AG04450 (cell line): ENCODE data around the gene GPR179. TPM values are rescaled to one million over a fixed set of nuclear protein-coding genes. Genes with fewer than 3 reads are reported as not detected.

Experiments
- CTCF ChIA-PET: fragments of 300-600, 350-600 bp; formaldehyde crosslinking; extraction: SDS; loops from one replicate; lab custom pipeline; 2022; ENCODE audit warnings: antibody characterized with exemption, inconsistent platforms; lab: Charles Lee
- POLR2A ChIA-PET: fragments of 350-600 bp; formaldehyde crosslinking; extraction: SDS; loops from one replicate; lab custom pipeline; 2021; ENCODE audit warnings: antibody characterized with exemption, inconsistent platforms; lab: Yijun Ruan, JAX
- DNase-seq: peaks from one replicate; pipeline ENCODE4 v3.0.0-alpha.2; 2011; ENCODE audit warnings: low read depth, low spot score
- H3K27ac ChIP-seq: one replicate; pipeline ENCODE4 v1.5.1; 2012; ENCODE audit warnings: low read depth, low read length, control low read depth
- H3K27me3 ChIP-seq: one replicate; pipeline ENCODE4 v1.6.0; 2012; ENCODE audit warnings: low read length; ENCODE audit not compliant: control insufficient read depth, insufficient read depth
- H3K4me3 ChIP-seq: 2 replicates; pipeline ENCODE4 v1.5.1; 2011; ENCODE audit warnings: mild to moderate bottlenecking, low read depth, low read length, control low read depth
- H3K9me3 ChIP-seq: 2 replicates; pipeline ENCODE4 v1.5.1; 2012; ENCODE audit warnings: low read length; ENCODE audit not compliant: control insufficient read depth, insufficient read depth
- polyA plus RNA-seq: library from polyadenylated mRNA; depleted of rRNA; stranded (reverse); fragments of >200 nt; gene quantifications from 2 replicates; pipeline ENCODE4 v1.2.3, GENCODE V29; 2011
- TF ChIP-seq, protein P1 (sequence below): IDR thresholded peaks from 2 replicates; pipeline ENCODE4 v1.5.1; 2011; ENCODE audit warnings: low read depth, low read length, control low read depth, inconsistent platforms

The GPR179 gene
- polyA plus RNA-seq, 1 experiment = not detected

DNA sequence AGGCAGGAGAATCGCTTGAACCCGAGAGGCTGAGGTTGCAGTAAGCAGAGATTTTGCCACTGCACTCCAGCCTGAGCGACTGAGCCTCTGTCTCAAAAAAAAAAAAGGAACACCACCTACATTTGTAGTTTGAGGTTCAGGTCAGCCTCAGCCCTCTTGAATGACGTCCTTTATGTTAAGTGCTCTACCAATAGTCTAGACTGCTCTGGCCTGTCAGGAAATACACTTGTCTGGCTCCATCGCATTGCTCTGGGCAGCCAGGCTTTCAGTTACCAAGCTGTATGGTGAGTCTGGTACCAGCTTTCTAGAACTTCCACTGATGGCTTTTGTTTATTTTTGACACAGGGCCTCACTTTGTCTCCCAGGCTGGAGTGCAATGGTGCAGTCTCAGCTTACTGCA is 19.3 kb upstream of the GPR179 start:
- TF ChIP-seq, protein P1, sequence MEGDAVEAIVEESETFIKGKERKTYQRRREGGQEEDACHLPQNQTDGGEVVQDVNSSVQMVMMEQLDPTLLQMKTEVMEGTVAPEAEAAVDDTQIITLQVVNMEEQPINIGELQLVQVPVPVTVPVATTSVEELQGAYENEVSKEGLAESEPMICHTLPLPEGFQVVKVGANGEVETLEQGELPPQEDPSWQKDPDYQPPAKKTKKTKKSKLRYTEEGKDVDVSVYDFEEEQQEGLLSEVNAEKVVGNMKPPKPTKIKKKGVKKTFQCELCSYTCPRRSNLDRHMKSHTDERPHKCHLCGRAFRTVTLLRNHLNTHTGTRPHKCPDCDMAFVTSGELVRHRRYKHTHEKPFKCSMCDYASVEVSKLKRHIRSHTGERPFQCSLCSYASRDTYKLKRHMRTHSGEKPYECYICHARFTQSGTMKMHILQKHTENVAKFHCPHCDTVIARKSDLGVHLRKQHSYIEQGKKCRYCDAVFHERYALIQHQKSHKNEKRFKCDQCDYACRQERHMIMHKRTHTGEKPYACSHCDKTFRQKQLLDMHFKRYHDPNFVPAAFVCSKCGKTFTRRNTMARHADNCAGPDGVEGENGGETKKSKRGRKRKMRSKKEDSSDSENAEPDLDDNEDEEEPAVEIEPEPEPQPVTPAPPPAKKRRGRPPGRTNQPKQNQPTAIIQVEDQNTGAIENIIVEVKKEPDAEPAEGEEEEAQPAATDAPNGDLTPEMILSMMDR = no peak
- POLR2A ChIA-PET = no interaction called here

DNA sequence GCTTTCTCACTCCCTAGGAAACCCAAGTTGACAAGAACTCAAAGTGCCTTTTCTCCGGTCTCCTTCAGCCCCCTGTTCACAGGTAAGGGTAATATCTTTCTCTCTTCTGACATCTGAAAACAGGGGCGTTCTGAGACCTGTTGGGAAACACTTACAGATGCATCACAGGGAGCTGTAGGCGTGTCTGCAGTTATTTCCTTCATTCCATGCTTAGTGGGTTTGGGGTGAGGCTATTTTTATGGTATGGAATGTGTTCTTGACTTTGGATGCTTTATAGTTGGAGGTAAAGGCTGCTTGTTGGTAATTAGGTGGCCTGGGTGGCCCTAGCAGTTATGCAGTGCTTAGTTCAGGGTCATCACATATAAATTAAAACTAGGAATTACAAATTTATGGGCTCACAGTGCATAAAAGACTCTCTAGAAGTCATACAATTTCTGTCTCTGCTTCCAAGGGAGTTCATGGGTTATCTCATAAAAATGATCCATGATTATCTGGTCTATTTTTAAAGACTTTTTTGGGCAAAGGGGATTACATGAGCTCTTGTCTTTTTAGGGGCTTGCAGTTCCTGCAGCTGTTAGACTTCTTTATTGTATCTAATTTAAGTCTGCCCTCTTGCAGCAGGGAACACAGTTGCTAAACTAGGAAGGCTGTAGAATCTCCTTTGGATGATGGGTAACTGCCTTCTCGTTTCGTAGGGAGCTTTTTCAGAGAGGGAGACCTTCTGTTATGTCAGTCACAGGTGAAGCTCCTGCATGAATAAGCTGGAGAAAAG is 18.1 kb upstream of the GPR179 start:
- CTCF ChIA-PET = interaction anchor here (0.8 to 4.6 kb wide), 2 partner anchors 13 to 53 kb away, joined by 3 to 40 read pairs; no protein-coding TSS in a partner anchor

More for the DNA sequence above, 19.3 kb upstream of the GPR179 start:
- Histone ChIP-seq H3K9me3 (no peaks in the 10 kb centered on the region), H3K27me3 (no peaks in the 10 kb centered on the region), H3K4me3 (no peak overlapping the region), H3K27ac (no peak overlapping the region)
- CTCF ChIA-PET = interaction anchor here (0.8 to 5.1 kb wide), 2 partner anchors 14 to 51 kb away, joined by 3 to 23 read pairs; no protein-coding TSS in a partner anchor
- no peak for DNase-seq

DNA sequence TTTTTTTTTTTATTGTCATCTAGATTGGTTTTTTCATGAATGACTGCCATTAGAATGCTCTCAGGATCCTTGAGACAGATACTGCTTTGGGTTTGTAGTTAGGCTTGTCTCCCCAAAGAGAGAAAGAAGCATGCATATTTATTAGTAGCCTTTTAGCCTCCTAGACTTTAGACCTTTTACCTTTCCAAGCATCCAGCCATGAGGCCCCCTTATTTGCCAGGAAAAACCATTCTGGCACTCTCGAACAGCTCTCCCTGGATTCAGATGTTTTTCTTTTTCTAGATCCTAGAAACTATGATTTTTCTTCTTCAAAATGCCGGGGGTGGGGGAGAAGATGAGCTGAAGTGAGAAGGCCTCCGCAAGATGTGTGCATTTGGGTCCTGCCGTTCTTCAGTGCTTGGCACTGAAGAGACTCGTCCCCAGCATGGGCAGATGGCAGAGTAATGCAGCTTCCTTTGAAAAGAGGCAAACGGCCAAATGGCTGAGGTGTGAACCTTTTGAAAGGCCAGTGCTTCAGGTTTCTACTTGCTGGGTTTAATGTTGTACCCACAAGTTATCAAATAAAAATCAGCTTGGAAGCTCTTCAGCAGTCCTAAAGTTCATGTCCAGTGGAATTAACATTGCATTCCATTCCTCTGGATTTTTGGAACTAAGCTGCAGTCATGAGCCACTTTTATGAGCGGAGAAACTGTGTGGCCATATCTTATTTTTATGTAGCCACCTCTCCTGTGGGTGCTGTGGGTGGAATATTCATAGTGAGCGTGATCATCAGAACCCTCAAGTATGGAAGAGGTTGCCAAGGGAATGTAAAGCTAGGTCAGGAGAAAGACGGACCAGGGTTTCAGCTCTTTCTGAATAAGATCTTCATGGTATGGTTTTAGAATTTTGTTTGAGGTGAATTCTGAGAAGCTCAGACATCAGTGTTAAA is 15.1 kb upstream of the GPR179 start:
- no peak overlapping the region for H3K27ac ChIP-seq
- no peaks in the 10 kb centered on the region for H3K9me3 ChIP-seq
- TF ChIP-seq, protein P1 = no peak
- DNase-seq = no peak
- no peaks in the 10 kb centered on the region for H3K27me3 ChIP-seq
- ChIA-PET CTCF (interaction anchor here (0.6 to 4.6 kb wide), 5 partner anchors 10 to 199 kb away, joined by 3 to 40 read pairs (median 4); no protein-coding TSS in a partner anchor), POLR2A (interaction anchor here (0.6 kb wide), 1 partner anchor 20 kb away, joined by 4 read pairs; no protein-coding TSS in a partner anchor)
- H3K4me3 ChIP-seq = no peak overlapping the region

More for the DNA sequence above, 18.1 kb upstream of the GPR179 start:
- no peak for DNase-seq
- TF ChIP-seq, protein P1 = no peak
- no peaks in the 10 kb centered on the region for H3K9me3 ChIP-seq
- no peaks in the 10 kb centered on the region for H3K27me3 ChIP-seq
- POLR2A ChIA-PET = no interaction called here
- H3K27ac ChIP-seq = no peak overlapping the region
- H3K4me3 ChIP-seq = no peak overlapping the region

DNA sequence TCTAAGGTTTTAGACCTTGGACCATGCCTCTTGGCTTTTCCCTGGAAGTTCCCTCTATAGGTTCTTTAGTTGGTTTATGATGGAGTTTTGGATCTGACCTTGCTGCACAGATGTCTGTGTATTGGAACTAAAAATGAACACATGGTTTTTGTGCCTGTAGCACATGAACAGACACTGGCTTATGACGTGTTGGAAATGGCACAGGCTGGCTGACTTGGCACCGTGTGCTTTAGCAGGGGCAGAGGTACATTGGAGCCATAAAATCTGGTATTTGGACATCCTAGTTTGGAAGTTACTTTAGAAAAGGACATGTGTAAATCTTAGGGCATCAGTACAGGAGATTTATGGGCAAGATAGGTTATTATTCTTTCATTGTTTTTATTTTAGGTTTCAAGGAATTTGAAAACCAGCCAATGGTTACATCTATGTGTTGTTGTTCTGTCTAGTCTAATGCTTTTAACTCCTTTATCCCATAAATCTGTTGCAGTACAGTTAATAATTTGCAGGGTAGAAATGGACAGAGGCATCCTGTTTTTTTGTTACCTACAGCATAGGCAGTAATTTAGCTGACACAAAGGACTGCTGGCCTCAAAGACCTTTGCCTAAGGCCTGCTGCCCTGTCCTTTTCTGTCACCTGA is 13.8 kb upstream of the GPR179 start:
- Histone ChIP-seq H3K4me3 (no peak overlapping the region), H3K9me3 (no peaks in the 10 kb centered on the region; the same call in 1 of the 2 replicates), H3K27ac (no peak overlapping the region), H3K27me3 (no peaks in the 10 kb centered on the region)
- no peak for DNase-seq
- TF ChIP-seq, protein P1 = no peak
- ChIA-PET POLR2A (no interaction called here), CTCF (interaction anchor here (0.8 kb wide), 1 partner anchor 200 kb away, joined by 3 read pairs; no protein-coding TSS in a partner anchor)
